ENCODE results near the gene CYP2A7. TPM values are rescaled to one million over a fixed set of nuclear protein-coding genes. Genes with fewer than 3 reads are reported as not detected.
"Not testable (repeated sequence)": the region's sequence is repeated elsewhere in the genome, so short reads cannot be mapped to it uniquely, and the experiment has no call there.

CYP2A7 gene
- total RNA-seq, 3 donors from 2014 or later (not counting 1 experiment from before 2014, with no cell fraction given), result not detected

GRCh38 chr19:40907968-40908735 is 26.1 kb upstream of the CYP2A7 start:
- H3K9me3 Mint-ChIP-seq, result no peaks in the 10 kb centered on the region
- H3K27me3 Mint-ChIP-seq (ENCODE audit: low read depth in 2 of 2), result peaks cover 16 to 39% of the 10 kb centered on the region in 2 donors
- H3K4me1 Mint-ChIP-seq, result peaks cover 17 to 19% of the 10 kb centered on the region in 2 donors
- no peaks in the 10 kb centered on the region for H3K27me3 ChIP-seq (ENCODE audit: control insufficient read depth, insufficient read depth, low read length)
- H3K36me3 Mint-ChIP-seq, result no peaks in the 10 kb centered on the region
- H3K9me3 ChIP-seq (ENCODE audit: control insufficient read depth, insufficient read depth, low read length), result no peaks in the 10 kb centered on the region
- no peak overlapping the region for H3K27ac ChIP-seq (ENCODE audit: low read length)
- ATAC-seq (peak; percentile 64 to 88 (median 81)), DNase-seq (peak; percentile 25 to 79)
- peaks cover 18% of the 10 kb centered on the region for H3K4me1 ChIP-seq (ENCODE audit: control insufficient read depth, insufficient read depth, low read length)
- H3K4me3 ChIP-seq (ENCODE audit: low read length), result no peak overlapping the region
- intact Hi-C loops (cut with micrococcal nuclease), result no loop called here
- 24% methylated on average over 18 of the region's 21 CpGs for WGBS (ENCODE audit: insufficient coverage)
- H3K27ac Mint-ChIP-seq, result peak overlapping the region; percentile 21 to 48
- no peaks in the 10 kb centered on the region for H3K36me3 ChIP-seq (ENCODE audit: control insufficient read depth, insufficient read depth, low read length)
- H3K4me3 Mint-ChIP-seq, result peak overlapping the region; percentile 75
- no peak for TF ChIP-seq CTCF (IDR thresholded peaks at IDR 0.05)

GRCh38 chr19:40906512-40906911 is 24.5 kb upstream of the CYP2A7 start:
- peaks cover 17 to 19% of the 10 kb centered on the region in 2 donors for H3K4me1 Mint-ChIP-seq
- Histone ChIP-seq H3K27me3 (ENCODE audit: control insufficient read depth, insufficient read depth, low read length) (no peaks in the 10 kb centered on the region), H3K36me3 (ENCODE audit: control insufficient read depth, insufficient read depth, low read length) (no peaks in the 10 kb centered on the region), H3K27ac (ENCODE audit: low read length) (no peak overlapping the region), H3K4me3 (ENCODE audit: low read length) (no peak overlapping the region), H3K4me1 (ENCODE audit: control insufficient read depth, insufficient read depth, low read length) (peaks cover 18% of the 10 kb centered on the region), H3K9me3 (ENCODE audit: control insufficient read depth, insufficient read depth, low read length) (no peaks in the 10 kb centered on the region)
- intact Hi-C loops (cut with micrococcal nuclease), result no loop called here
- no peaks in the 10 kb centered on the region for H3K9me3 Mint-ChIP-seq
- peaks cover 16 to 38% of the 10 kb centered on the region in 2 donors for H3K27me3 Mint-ChIP-seq (ENCODE audit: low read depth in 2 of 2)
- TF ChIP-seq CTCF (IDR thresholded peaks at IDR 0.05), result no peak
- DNase-seq, result no peak
- no peak overlapping the region for H3K4me3 Mint-ChIP-seq
- no peak overlapping the region for H3K27ac Mint-ChIP-seq
- no peak for ATAC-seq
- no peaks in the 10 kb centered on the region for H3K36me3 Mint-ChIP-seq

- ATAC-seq; H3K9me3 ChIP-seq (ENCODE audit: control insufficient read depth, insufficient read depth, low read length); DNase-seq; H3K27me3 ChIP-seq (ENCODE audit: control insufficient read depth, insufficient read depth, low read length); H3K4me3 Mint-ChIP-seq; H3K27ac ChIP-seq (ENCODE audit: low read length); H3K27ac Mint-ChIP-seq; intact Hi-C loops (cut with micrococcal nuclease); H3K4me3 ChIP-seq (ENCODE audit: low read length); H3K9me3 Mint-ChIP-seq; H3K36me3 ChIP-seq (ENCODE audit: control insufficient read depth, insufficient read depth, low read length); H3K36me3 Mint-ChIP-seq: not testable (repeated sequence)
- Mint-ChIP-seq H3K4me1 (peaks cover 28% of the 10 kb centered on the region in 2 donors), H3K27me3 (ENCODE audit: low read depth in 2 of 2) (peaks cover 14 to 33% of the 10 kb centered on the region in 2 donors)
- WGBS (ENCODE audit: insufficient coverage), result 88% methylated on average over 10 of the region's 10 CpGs
- H3K4me1 ChIP-seq (ENCODE audit: control insufficient read depth, insufficient read depth, low read length), result peaks cover 27% of the 10 kb centered on the region
Observed at GRCh38 chr19:40904673-40905156, 22.7 kb upstream of the CYP2A7 start.

- H3K4me3 Mint-ChIP-seq; H3K9me3 Mint-ChIP-seq; H3K4me3 ChIP-seq (ENCODE audit: low read length); intact Hi-C loops (cut with micrococcal nuclease); H3K27ac ChIP-seq (ENCODE audit: low read length); H3K36me3 ChIP-seq (ENCODE audit: control insufficient read depth, insufficient read depth, low read length); H3K27me3 ChIP-seq (ENCODE audit: control insufficient read depth, insufficient read depth, low read length); H3K27ac Mint-ChIP-seq; H3K9me3 ChIP-seq (ENCODE audit: control insufficient read depth, insufficient read depth, low read length); ATAC-seq; DNase-seq; H3K36me3 Mint-ChIP-seq: not testable (repeated sequence)
- H3K4me1 Mint-ChIP-seq, result peaks cover 13% of the 10 kb centered on the region in 2 donors
- H3K27me3 Mint-ChIP-seq (ENCODE audit: low read depth in 2 of 2), result peaks cover 6 to 15% of the 10 kb centered on the region in 2 donors
- WGBS (ENCODE audit: insufficient coverage), result 82% methylated on average over 5 of the region's 6 CpGs
- H3K4me1 ChIP-seq (ENCODE audit: control insufficient read depth, insufficient read depth, low read length), result peaks cover 14% of the 10 kb centered on the region
Observed at GRCh38 chr19:40901975-40902750, 20.1 kb upstream of the CYP2A7 start.

- ATAC-seq; H3K9me3 ChIP-seq (ENCODE audit: control insufficient read depth, insufficient read depth, low read length); H3K4me3 Mint-ChIP-seq; H3K27me3 ChIP-seq (ENCODE audit: control insufficient read depth, insufficient read depth, low read length); H3K36me3 ChIP-seq (ENCODE audit: control insufficient read depth, insufficient read depth, low read length); H3K36me3 Mint-ChIP-seq; H3K4me3 ChIP-seq (ENCODE audit: low read length); H3K9me3 Mint-ChIP-seq; H3K27ac ChIP-seq (ENCODE audit: low read length); DNase-seq; intact Hi-C loops (cut with micrococcal nuclease): not testable (repeated sequence)
- Mint-ChIP-seq H3K27ac (peak overlapping the region in 1 of 2 donors; percentile 51), H3K4me1 (peaks cover 13% of the 10 kb centered on the region in 2 donors), H3K27me3 (ENCODE audit: low read depth in 2 of 2) (peaks cover 0 to 11% of the 10 kb centered on the region in 2 donors)
- H3K4me1 ChIP-seq (ENCODE audit: control insufficient read depth, insufficient read depth, low read length), result peaks cover 14% of the 10 kb centered on the region
- 76% methylated on average over 2 of the region's 5 CpGs for WGBS (ENCODE audit: insufficient coverage)
Observed at GRCh38 chr19:40900521-40900920, 18.5 kb upstream of the CYP2A7 start.

GRCh38 chr19:40899964-40900363 is 17.9 kb upstream of the CYP2A7 start:
- H3K9me3 Mint-ChIP-seq; H3K36me3 Mint-ChIP-seq; H3K4me3 ChIP-seq (ENCODE audit: low read length); H3K9me3 ChIP-seq (ENCODE audit: control insufficient read depth, insufficient read depth, low read length); H3K4me3 Mint-ChIP-seq; H3K36me3 ChIP-seq (ENCODE audit: control insufficient read depth, insufficient read depth, low read length); H3K27me3 ChIP-seq (ENCODE audit: control insufficient read depth, insufficient read depth, low read length); intact Hi-C loops (cut with micrococcal nuclease); H3K27ac ChIP-seq (ENCODE audit: low read length): not testable (repeated sequence)
- peaks cover 13% of the 10 kb centered on the region in 2 donors for H3K4me1 Mint-ChIP-seq
- peaks cover under 1 to 11% of the 10 kb centered on the region in 2 donors for H3K27me3 Mint-ChIP-seq (ENCODE audit: low read depth in 2 of 2)
- ATAC-seq (peak; percentile 58 to 94 (median 72)), DNase-seq (peak in 1 of 2 donors; percentile 62)
- peak overlapping the region in 1 of 2 donors; percentile 51 for H3K27ac Mint-ChIP-seq
- H3K4me1 ChIP-seq (ENCODE audit: control insufficient read depth, insufficient read depth, low read length), result peaks cover 14% of the 10 kb centered on the region
- 48% methylated on average over 12 of the region's 12 CpGs for WGBS (ENCODE audit: insufficient coverage)

All from natural killer cell (primary cell).